ENCODE measurements around the gene GREB1.

Gene GREB1

DNA sequence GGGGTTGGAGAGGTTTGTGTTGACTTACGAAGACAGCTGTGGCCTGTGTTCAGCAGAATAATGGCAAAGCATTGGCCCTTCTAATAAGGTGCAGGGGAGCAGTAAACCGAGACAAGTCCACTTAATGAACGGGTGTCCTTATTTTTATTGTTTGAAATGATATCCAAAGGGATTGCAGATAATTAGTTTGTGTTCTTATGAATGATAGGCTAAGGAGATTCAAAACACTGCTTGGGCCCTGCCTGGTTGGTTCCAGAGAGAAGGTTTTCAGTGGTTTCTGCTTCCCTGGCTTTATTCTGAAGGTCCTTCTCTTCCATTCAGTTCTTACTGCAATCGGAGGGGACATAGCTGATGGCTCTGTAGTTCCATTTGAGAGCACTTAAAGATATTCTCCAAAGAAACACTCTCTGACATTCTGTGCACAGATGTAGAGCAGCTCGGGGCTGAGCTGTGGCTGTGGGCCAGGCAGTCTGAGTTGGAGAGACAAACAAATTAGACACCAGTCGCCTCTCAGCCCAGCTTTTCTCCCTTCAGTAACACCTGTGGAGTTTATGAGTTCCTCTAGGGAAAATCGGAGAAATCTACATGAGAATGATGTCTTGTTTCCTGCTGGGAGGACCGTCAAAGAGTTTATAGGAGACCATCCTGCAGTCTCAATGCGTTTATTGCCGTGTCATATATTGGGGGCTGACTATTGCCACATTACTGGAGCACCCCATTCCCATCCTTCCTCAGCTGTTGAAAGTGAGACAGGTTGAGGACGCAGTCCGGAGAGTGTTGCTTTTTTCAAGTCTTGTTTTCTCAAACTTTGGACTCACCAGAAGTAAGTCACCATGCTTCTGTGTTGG lies 6.5 kb downstream of the GREB1 start:
- DNase-seq (ENCODE audit: low spot score), result no peak
- no peaks in the 10 kb centered on the region for H3K4me1 Mint-ChIP-seq (ENCODE audit: low read depth)
- H3K27ac Mint-ChIP-seq, result no peak overlapping the region
- peaks cover 10% of the 10 kb centered on the region for H3K27me3 Mint-ChIP-seq (ENCODE audit: low read depth)
- no peaks in the 10 kb centered on the region for H3K9me3 Mint-ChIP-seq
- H3K4me3 Mint-ChIP-seq, result no peak overlapping the region
- no peaks in the 10 kb centered on the region for H3K36me3 Mint-ChIP-seq (ENCODE audit: low read depth)

DNA sequence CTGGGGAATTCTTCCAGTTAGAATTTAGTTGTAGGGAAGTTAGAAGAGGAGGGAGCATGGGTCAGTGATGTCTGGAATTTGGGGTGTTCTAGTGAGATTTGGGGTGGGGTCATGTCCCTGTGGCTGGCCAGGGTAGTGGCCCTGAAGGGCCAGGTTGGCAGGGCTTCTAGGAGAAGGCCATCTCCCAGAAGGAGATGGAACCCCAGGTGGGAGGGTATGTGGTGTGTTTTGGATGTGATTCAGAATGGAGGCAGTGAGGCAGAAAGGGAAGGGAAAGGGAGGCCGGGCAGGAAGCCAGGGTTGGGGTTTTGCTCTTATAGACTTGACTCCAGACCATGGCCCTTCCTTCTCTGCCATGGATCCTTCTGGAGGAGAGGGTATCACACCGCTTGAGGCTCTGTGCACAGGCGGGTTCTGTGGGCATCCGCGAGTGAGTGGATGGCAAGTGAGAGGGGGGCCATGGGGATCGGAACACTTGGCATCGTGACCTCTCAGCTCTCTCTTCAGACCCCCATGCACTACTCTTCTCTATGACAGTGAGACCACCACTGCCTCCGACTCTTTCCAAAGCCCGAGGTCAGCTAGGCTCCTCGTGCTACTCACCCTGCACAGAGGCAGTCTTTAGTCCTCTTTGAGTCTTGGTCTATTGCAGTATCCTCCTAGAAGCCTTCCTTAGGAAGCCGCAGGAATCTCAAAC lies 7.3 kb downstream of the GREB1 start:
- Mint-ChIP-seq H3K9me3 (no peaks in the 10 kb centered on the region), H3K27ac (no peak overlapping the region), H3K4me1 (ENCODE audit: low read depth) (no peaks in the 10 kb centered on the region), H3K36me3 (ENCODE audit: low read depth) (no peaks in the 10 kb centered on the region), H3K4me3 (no peak overlapping the region), H3K27me3 (ENCODE audit: low read depth) (peaks cover 3% of the 10 kb centered on the region)
- no peak for DNase-seq (ENCODE audit: low spot score)

GRCh38 chr2:11541693-11542274 lies 7.9 kb downstream of the GREB1 start:
- H3K4me3 Mint-ChIP-seq, result no peak overlapping the region
- H3K36me3 Mint-ChIP-seq (ENCODE audit: low read depth), result no peaks in the 10 kb centered on the region
- no peak overlapping the region for H3K27ac Mint-ChIP-seq

DNA sequence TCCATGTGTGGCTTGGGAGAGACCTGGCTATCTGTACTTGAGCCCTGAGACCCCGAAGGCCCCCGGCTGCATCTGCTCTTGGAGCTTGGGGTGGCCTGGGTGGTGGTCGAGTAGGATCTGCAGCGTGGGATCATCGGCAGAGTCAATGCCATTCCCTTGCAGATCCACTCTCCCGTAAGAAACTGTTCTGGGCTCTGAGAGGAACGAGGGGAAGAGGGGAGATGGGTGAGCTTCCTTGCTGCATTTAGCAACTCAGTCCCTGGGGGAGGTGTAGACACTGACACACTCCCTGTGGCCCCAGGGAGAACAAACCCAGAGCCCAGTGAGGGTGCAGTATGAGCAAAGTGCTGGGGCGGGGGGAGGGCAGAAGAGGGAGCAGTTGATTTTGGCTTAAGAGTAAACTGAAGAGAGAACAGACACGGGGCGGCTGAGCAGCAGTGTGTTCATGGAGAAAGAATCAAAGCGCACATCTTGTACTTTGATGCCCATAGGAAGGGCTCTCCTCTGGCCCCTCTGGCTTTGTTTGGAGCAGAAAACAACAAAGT lies 8.5 kb downstream of the GREB1 start:
- Mint-ChIP-seq H3K27me3 (ENCODE audit: low read depth) (peaks cover 3% of the 10 kb centered on the region), H3K36me3 (ENCODE audit: low read depth) (no peaks in the 10 kb centered on the region), H3K4me3 (no peak overlapping the region), H3K27ac (no peak overlapping the region), H3K9me3 (no peaks in the 10 kb centered on the region), H3K4me1 (ENCODE audit: low read depth) (no peaks in the 10 kb centered on the region)
- no peak for DNase-seq (ENCODE audit: low spot score)

More at GRCh38 chr2:11541693-11542274, 7.9 kb downstream of the GREB1 start:
- DNase-seq (ENCODE audit: low spot score), result no peak
- H3K27me3 Mint-ChIP-seq (ENCODE audit: low read depth), result peaks cover 3% of the 10 kb centered on the region
- H3K4me1 Mint-ChIP-seq (ENCODE audit: low read depth), result no peaks in the 10 kb centered on the region
- no peaks in the 10 kb centered on the region for H3K9me3 Mint-ChIP-seq

DNA sequence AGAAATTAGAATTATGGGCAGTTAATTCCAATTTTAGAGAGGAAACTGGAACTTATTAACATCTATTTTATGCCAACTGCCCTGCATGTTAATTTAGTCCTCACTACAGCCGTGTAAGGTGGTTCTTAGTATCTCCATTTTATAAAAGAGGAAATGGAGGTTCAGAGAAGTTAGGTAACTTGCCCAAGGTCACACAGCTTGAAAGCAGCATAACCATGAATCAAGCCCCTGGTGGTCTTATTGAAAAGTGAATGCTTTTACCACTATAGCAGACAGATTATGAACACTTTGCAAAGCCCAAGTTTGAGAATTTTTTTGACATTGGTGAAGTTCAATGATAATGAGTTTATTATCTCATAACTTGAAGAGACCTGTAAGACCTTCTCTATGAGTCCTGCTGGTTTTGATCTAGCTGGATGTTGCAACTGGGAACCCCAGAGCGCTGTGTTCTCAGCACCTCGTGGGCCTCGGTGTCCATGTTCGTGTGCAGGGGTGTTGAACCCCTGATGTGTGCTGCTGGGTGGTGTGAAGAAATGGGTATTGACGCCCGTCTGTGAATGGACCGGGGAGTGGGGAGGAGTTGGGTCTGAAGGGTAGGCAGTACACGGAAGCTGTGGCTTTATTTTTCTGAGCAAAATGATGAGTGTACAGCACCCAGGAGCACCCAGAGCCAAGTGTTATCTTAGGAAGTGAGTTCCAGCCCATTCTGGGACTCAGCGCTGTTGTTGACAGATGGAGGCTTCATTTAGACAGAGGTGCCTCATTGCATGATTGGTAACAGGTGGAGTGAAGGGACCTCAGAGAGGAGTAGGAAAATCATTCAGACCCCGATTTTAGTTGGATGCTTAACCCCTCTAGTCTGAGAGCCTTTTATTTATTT lies 9.7 kb downstream of the GREB1 start:
- no peaks in the 10 kb centered on the region for H3K9me3 Mint-ChIP-seq
- H3K36me3 Mint-ChIP-seq (ENCODE audit: low read depth), result no peaks in the 10 kb centered on the region
- no peak for DNase-seq (ENCODE audit: low spot score)
- peaks cover 3% of the 10 kb centered on the region for H3K27me3 Mint-ChIP-seq (ENCODE audit: low read depth)
- no peak overlapping the region for H3K27ac Mint-ChIP-seq
- H3K4me1 Mint-ChIP-seq (ENCODE audit: low read depth), result no peaks in the 10 kb centered on the region
- no peak overlapping the region for H3K4me3 Mint-ChIP-seq

DNA sequence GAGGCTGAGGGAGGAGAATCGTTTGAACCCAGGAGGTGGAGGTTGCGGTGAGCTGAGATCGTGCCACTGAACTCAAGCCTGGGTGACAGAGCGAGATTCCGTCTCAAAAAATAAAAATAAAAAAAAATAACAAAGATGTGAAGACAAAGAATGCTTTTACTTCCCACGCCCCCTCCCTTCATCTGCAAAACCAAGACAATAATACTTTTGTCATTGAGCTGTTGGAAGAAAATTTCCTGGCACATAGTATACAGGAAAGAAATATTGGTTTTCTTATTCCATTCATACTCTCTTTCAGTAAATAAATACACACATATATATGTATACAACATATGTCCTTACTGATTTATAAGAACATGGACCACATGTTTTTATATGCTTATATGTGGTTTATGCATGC lies 12.2 kb downstream of the GREB1 start:
- H3K27ac Mint-ChIP-seq, result no peak overlapping the region
- no peak for DNase-seq (ENCODE audit: low spot score)
- H3K36me3 Mint-ChIP-seq (ENCODE audit: low read depth), result no peaks in the 10 kb centered on the region
- no peaks in the 10 kb centered on the region for H3K9me3 Mint-ChIP-seq
- H3K4me1 Mint-ChIP-seq (ENCODE audit: low read depth), result no peaks in the 10 kb centered on the region
- H3K4me3 Mint-ChIP-seq, result no peak overlapping the region
- H3K27me3 Mint-ChIP-seq (ENCODE audit: low read depth), result no peaks in the 10 kb centered on the region

DNA sequence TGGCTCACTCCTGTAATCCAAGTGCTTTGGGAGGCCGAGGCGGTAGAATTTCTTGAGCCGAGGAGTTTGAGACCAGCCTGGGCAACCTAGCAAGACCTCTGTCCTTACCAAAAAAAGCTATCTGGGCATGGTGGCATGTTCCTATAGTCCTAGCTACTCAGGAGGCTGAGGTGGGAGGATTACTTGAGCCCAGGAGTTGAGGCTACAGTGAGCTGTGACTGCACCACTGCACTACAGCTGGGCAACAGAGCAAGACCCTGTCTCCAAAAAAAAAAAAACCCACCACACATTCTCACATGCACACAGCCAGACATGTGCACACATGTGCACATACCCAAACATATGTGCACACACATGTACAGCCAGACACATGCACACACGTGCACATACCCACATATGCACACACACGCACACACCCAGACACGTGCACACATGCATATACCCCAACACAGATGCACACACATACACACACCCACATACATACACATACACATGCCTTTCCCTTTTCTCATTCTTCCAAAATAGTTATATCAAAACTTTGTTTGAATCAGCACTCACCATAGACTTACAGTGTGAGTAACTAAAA lies 14.2 kb downstream of the GREB1 start:
- DNase-seq (ENCODE audit: low spot score), result no peak
- H3K36me3 Mint-ChIP-seq (ENCODE audit: low read depth), result no peaks in the 10 kb centered on the region
- no peaks in the 10 kb centered on the region for H3K9me3 Mint-ChIP-seq
- no peaks in the 10 kb centered on the region for H3K27me3 Mint-ChIP-seq (ENCODE audit: low read depth)
- H3K27ac Mint-ChIP-seq, result no peak overlapping the region
- no peak overlapping the region for H3K4me3 Mint-ChIP-seq
- no peaks in the 10 kb centered on the region for H3K4me1 Mint-ChIP-seq (ENCODE audit: low read depth)

- no peaks in the 10 kb centered on the region for H3K36me3 Mint-ChIP-seq (ENCODE audit: low read depth)
- no peak overlapping the region for H3K4me3 Mint-ChIP-seq
- no peak for DNase-seq (ENCODE audit: low spot score)
- peaks cover 10% of the 10 kb centered on the region for H3K27me3 Mint-ChIP-seq (ENCODE audit: low read depth)
- H3K9me3 Mint-ChIP-seq, result no peaks in the 10 kb centered on the region
- peaks cover 5% of the 10 kb centered on the region for H3K4me1 Mint-ChIP-seq (ENCODE audit: low read depth)
- no peak overlapping the region for H3K27ac Mint-ChIP-seq
These were observed 16.5 kb downstream of the GREB1 start for GRCh38 chr2:11550302-11550701.

DNA sequence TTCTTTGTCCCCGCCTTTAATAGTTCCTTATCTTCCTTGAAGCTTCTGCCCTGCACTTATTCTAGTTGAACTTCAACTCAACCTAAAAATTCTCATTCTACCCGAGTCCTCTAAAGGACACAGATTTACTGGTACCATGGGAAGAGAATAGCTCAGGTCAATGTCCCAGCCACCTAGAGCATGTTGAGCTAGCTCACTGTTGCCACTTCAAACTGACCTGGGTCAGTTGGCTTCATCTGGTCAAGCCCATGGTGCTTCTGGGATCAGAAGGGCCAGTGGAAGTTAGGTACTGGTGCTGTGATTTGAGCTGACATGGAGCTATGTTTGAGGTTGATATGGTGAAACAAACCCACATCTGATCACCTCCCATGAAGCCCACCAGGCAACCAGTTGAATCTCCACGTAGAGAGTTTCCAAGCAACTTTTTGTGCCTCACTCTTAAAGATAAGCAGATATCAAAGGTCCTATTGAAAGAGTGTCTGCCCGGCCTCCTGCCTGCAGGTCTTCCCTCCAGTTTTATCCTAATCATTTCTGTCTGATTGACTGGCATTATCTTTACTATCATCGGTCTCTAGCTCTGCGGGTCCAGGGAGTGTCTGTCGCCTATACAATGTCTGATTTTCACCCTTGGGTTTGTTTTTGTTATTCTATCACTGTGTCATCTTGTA lies 17.2 kb downstream of the GREB1 start:
- H3K27me3 Mint-ChIP-seq (ENCODE audit: low read depth), result peaks cover 17% of the 10 kb centered on the region
- no peak overlapping the region for H3K4me3 Mint-ChIP-seq
- H3K9me3 Mint-ChIP-seq, result no peaks in the 10 kb centered on the region
- no peak for DNase-seq (ENCODE audit: low spot score)
- no peak overlapping the region for H3K27ac Mint-ChIP-seq
- H3K4me1 Mint-ChIP-seq (ENCODE audit: low read depth), result peaks cover 5% of the 10 kb centered on the region
- H3K36me3 Mint-ChIP-seq (ENCODE audit: low read depth), result no peaks in the 10 kb centered on the region

DNA sequence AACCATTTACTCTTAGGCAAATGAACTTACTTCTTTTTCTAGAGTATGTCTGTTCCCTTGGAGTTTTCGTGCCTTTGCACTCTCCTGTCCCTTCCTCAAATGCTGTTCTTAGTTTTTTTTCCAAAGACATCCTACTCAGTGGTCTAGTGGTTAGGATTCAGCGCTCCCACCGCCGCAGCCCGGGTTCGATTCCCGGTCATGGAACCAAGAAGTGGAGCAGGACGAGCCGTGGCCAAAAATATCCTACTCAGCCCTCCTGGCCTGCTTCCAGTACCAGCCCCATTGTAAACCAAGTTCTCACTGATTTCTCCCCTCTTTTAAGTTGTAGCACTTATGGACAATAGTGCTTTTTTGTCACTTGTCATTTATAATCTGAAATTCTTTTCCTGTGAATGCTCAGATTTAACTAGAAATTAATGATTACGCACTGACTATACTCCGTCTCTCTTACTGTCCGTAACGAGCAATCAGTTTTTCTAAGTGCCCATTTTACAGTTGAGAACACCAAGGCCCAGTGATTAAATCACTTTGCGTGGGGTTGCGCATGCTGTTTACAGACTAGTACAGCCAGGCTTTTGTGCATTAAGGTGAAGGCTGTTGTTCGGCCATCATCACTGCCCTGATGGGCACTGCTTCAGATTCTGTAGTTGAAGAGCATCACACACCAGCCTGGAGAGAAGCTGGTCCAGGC lies 17.9 kb downstream of the GREB1 start:
- no peak for DNase-seq (ENCODE audit: low spot score)
- Mint-ChIP-seq H3K27me3 (ENCODE audit: low read depth) (peaks cover 23% of the 10 kb centered on the region), H3K9me3 (no peaks in the 10 kb centered on the region), H3K36me3 (ENCODE audit: low read depth) (no peaks in the 10 kb centered on the region), H3K4me1 (ENCODE audit: low read depth) (peaks cover 5% of the 10 kb centered on the region), H3K4me3 (no peak overlapping the region), H3K27ac (no peak overlapping the region)

DNA sequence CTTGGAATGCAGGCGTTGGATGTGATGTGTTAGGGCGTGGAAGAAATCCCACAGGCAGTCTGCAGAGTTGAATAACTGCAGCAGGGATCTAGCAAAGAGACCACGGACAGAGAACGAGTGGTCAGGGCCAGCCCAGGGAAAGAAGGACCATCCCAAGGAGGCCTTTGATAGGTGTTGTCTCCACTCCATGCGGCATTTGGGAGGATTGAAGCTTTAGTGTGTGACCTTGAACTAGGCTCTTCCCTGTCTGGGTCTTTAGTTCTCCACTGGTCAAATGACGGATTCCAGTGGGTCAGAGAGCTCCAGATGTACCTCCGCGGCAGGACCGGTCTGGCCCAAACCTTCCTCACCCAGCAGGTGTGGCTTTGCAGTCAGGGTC lies 18.4 kb downstream of the GREB1 start:
- Mint-ChIP-seq H3K4me3 (no peak overlapping the region), H3K27ac (no peak overlapping the region), H3K4me1 (ENCODE audit: low read depth) (peaks cover 5% of the 10 kb centered on the region), H3K27me3 (ENCODE audit: low read depth) (peaks cover 29% of the 10 kb centered on the region), H3K9me3 (no peaks in the 10 kb centered on the region), H3K36me3 (ENCODE audit: low read depth) (no peaks in the 10 kb centered on the region)
- no peak for DNase-seq (ENCODE audit: low spot score)

DNA sequence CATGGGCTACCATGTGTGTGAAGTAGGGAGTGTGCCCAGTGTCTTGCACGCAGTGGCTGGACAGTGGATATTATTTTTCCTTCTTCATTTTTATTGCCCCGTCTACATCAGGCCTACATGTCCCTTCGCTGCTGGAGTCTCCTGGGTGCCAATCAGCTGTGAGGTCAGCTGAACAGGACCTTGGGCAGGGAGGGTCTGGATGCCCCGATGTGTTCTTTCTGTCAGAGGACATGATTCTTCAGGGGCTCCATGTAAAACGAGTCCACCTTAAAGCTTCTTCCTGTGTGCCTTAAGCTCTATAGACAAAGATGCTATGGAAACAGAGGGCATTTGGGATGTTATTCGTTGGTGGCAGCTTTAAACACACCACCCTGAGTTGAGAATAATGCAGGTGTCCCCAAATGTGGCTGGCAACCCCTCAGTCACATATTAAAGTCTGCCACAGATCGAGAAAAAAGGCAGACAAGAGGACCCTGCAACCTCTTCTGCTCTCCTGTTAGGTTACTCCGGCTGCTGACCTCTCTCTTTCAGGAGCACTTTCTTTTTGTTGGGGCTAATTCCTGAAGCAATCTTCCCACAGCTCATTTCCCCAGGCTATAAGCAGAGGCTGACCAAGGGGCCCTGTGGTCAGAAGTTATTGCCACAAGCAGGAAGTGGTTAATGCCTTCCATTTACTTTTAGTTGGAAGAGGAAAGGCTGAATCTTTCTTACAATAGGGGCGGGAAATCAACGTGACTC lies 20.0 kb downstream of the GREB1 start:
- DNase-seq (ENCODE audit: low spot score), result no peak

More for the DNA sequence above, 20.0 kb downstream of the GREB1 start:
- H3K36me3 Mint-ChIP-seq (ENCODE audit: low read depth), result no peaks in the 10 kb centered on the region
- peaks cover 34% of the 10 kb centered on the region for H3K27me3 Mint-ChIP-seq (ENCODE audit: low read depth)
- H3K4me3 Mint-ChIP-seq, result no peak overlapping the region
- peaks cover 5% of the 10 kb centered on the region for H3K4me1 Mint-ChIP-seq (ENCODE audit: low read depth)
- no peak overlapping the region for H3K27ac Mint-ChIP-seq
- no peaks in the 10 kb centered on the region for H3K9me3 Mint-ChIP-seq
